K562 (cell line): ENCODE measurements around the gene WDFY2. TPM values are rescaled to one million over a fixed set of nuclear protein-coding genes. Genes with fewer than 3 reads are reported as not detected.

Source experiments
- ATAC-seq: fragments of 200-7000 bp; cut with Tn5 transposase; 3 replicates; pipeline ENCODE4 v1.9.1; 2020; ENCODE audit warnings: moderate library complexity
- BruUV-seq: library from RNA; stranded (reverse); fragments of 400-500 nt; replicated peaks from 2 replicates; lab custom pipeline; 2021; lab: Mats Ljungman, UMichigan
- CTCF ChIA-PET: fragments of 300-600 bp; formaldehyde crosslinking; extraction: SDS; loops from one replicate; lab custom pipeline; 2021; ENCODE audit warnings: low intra/inter-chr PET ratio; lab: Yijun Ruan, JAX
- POLR2A ChIA-PET: fragments of 300-600, 350-650 bp; sonication (Branson Sonifier 250); formaldehyde crosslinking; extraction: SDS; loops from one replicate; lab custom pipeline; 2021; ENCODE audit warnings: antibody characterized with exemption, inconsistent platforms; lab: Yijun Ruan, JAX
- DNase-seq, 4 experiments: peaks; one replicate each; pipeline versions ENCODE4 v3.0.0 to v3.0.0-alpha.2; 2011 to 2018; ENCODE audit warnings: low spot score in 3 of 4, mixed read lengths in 3 of 4; ENCODE audit errors: extremely low read depth in 1 of 4
- FAIRE-seq: peaks from 2 replicates; lab custom pipeline; 2011; peaks lifted over from hg19 to GRCh38; lab: Jason Lieb, UNC
- H2AFZ ChIP-seq: 2 replicates; pipeline ENCODE4 v1.6.0; 2011; ENCODE audit warnings: low read depth, low read length, control low read depth, inconsistent platforms
- H3K27ac ChIP-seq: fragments of 200-600 bp; 3 replicates; pipeline ENCODE4 v1.8.0; 2011; ENCODE audit warnings: low read depth, mild to moderate bottlenecking, control low read depth, inconsistent platforms, low read length, moderate library complexity, mixed read lengths; ENCODE audit errors: extremely low read depth
- H3K27me3 ChIP-seq, 2 experiments: fragments of 300-600 bp in 1 of 2; 2 replicates in 1 of 2; 3 replicates in 1 of 2; pipeline versions ENCODE4 v1.6.0 to v1.8.0; 2011; ENCODE audit warnings: inconsistent platforms in 2 of 2, low read length in 2 of 2, mild to moderate bottlenecking in 1 of 2, mixed read lengths in 1 of 2, moderate library complexity in 1 of 2; ENCODE audit not compliant: control insufficient read depth in 2 of 2, insufficient read depth in 2 of 2
- H3K36me3 ChIP-seq: fragments of 300-600 bp; 3 replicates; pipeline ENCODE4 v1.8.0; 2011; ENCODE audit warnings: mild to moderate bottlenecking, low read length, inconsistent platforms; ENCODE audit not compliant: control insufficient read depth, insufficient read depth
- H3K4me1 ChIP-seq, 2 experiments: fragments of 200-600 bp in 1 of 2; replicated peaks in 1 of 2; 2 replicates in 1 of 2; 3 replicates in 1 of 2; pipeline versions ENCODE4 v1.5.1 to v1.8.0; 2011; ENCODE audit warnings: inconsistent platforms in 2 of 2, low read length in 2 of 2, mild to moderate bottlenecking in 1 of 2, mixed read lengths in 1 of 2, moderate library complexity in 1 of 2; ENCODE audit not compliant: control insufficient read depth in 2 of 2, insufficient read depth in 2 of 2
- H3K4me2 ChIP-seq: 2 replicates; pipeline ENCODE4 v1.6.1; 2011; ENCODE audit warnings: low read length, control low read depth, inconsistent platforms, mixed read lengths; ENCODE audit not compliant: insufficient read depth
- H3K4me3 ChIP-seq: fragments of 200-600 bp; sonication (generic), shearing (Covaris generic); 2 replicates; pipeline ENCODE4 v1.5.1; 2016; ENCODE audit warnings: control low read depth, inconsistent platforms
- H3K79me2 ChIP-seq: fragments of 200-600 bp; 3 replicates; pipeline ENCODE4 v1.8.0; 2011; ENCODE audit warnings: low read length, inconsistent platforms; ENCODE audit not compliant: control insufficient read depth, insufficient read depth
- H3K9ac ChIP-seq, 2 experiments: 2 replicates each; pipeline versions ENCODE4 v1.6.0 to v1.6.1; 2011; ENCODE audit warnings: low read depth in 2 of 2, low read length in 2 of 2, control low read depth in 1 of 2, inconsistent platforms in 1 of 2, mild to moderate bottlenecking in 1 of 2, mixed read lengths in 1 of 2; ENCODE audit not compliant: insufficient read depth in 1 of 2
- H3K9me1 ChIP-seq: one replicate; pipeline ENCODE4 v1.6.0; 2011; ENCODE audit warnings: inconsistent platforms, mild to moderate bottlenecking, low read length, moderate library complexity; ENCODE audit not compliant: control insufficient read depth, insufficient read depth
- H3K9me3 ChIP-seq: replicated peaks from 2 replicates; pipeline ENCODE4 v1.5.1; 2011; ENCODE audit warnings: low read depth, low read length, inconsistent platforms; ENCODE audit not compliant: control insufficient read depth, insufficient read depth
- H4K20me1 ChIP-seq: replicated peaks from 2 replicates; pipeline ENCODE4 v1.6.1; 2011; ENCODE audit warnings: low read length, inconsistent platforms, mixed read lengths; ENCODE audit not compliant: control insufficient read depth, insufficient read depth
- ARID1B ChIP-seq: fragments of 450-650 bp; IDR thresholded peaks from 2 replicates; pipeline ENCODE4 v1.6.1; 2016; ENCODE audit warnings: antibody characterized with exemption, mild to moderate bottlenecking, inconsistent platforms
- CEBPB ChIP-seq: fragments of 450-650 bp; IDR thresholded peaks from 2 replicates; pipeline ENCODE4 v1.6.1; 2016; ENCODE audit warnings: missing genetic modification characterization, missing compliant biosample characterization
- CEBPG ChIP-seq, 3 experiments: fragments of 200-800 bp in 1 of 3; sonication (Bioruptor generic) in 1 of 3; sonication (generic) in 1 of 3; formaldehyde crosslinking in 1 of 3; IDR thresholded peaks in 2 of 3; conservative IDR thresholded peaks in 1 of 3; 2 replicates each; pipeline versions ENCODE4 v1.6.1 to v1.8.0; 2016 to 2022; ENCODE audit warnings: missing compliant biosample characterization in 2 of 3, missing genetic modification characterization in 2 of 3, mild to moderate bottlenecking in 1 of 3, missing genetic modification reagents in 1 of 3
- FOSL1 ChIP-seq: fragments of 200-800 bp; sonication (Bioruptor generic); conservative IDR thresholded peaks from 2 replicates; pipeline ENCODE4 v1.6.1; 2016; ENCODE audit warnings: missing genetic modification characterization, missing compliant biosample characterization
- HNRNPLL ChIP-seq: fragments of 200-400 bp; formaldehyde crosslinking; IDR thresholded peaks from 2 replicates; pipeline ENCODE4 v1.6.1; 2017; ENCODE audit warnings: low read length, low read depth, mild to moderate bottlenecking; ENCODE audit not compliant: poor library complexity, severe bottlenecking
- JUND ChIP-seq, 2 experiments: IDR thresholded peaks; 2 replicates in 1 of 2; 3 replicates in 1 of 2; pipeline ENCODE4 v1.6.1; 2011; ENCODE audit warnings: borderline replicate concordance in 2 of 2, low read depth in 2 of 2, low read length in 2 of 2, improper control_type of control experiment in 1 of 2, missing biosample characterization in 1 of 2, missing genetic modification characterization in 1 of 2, missing genetic modification reagents in 1 of 2
- NELFE ChIP-seq: IDR thresholded peaks from 2 replicates; pipeline ENCODE4 v1.6.1; 2011; ENCODE audit warnings: mild to moderate bottlenecking; ENCODE audit not compliant: insufficient read depth, insufficient read length
- PCBP1 ChIP-seq: fragments of 200-400 bp; formaldehyde crosslinking; IDR thresholded peaks from 2 replicates; pipeline ENCODE4 v1.6.1; 2018; ENCODE audit warnings: mild to moderate bottlenecking, low read depth, low read length; ENCODE audit not compliant: poor library complexity, severe bottlenecking
- ZZZ3 ChIP-seq: fragments of 450-650 bp; IDR thresholded peaks from 2 replicates; pipeline ENCODE4 v1.6.1; 2016; ENCODE audit warnings: antibody characterized with exemption, mild to moderate bottlenecking, moderate library complexity
- WGBS: fragments of 100-300 bp; shearing (Covaris generic); methylation state at CpG from one replicate; pipeline ENCODE4 v1.1.6; 2016; ENCODE audit warnings: low coverage, mixed read lengths; ENCODE audit not compliant: insufficient coverage; ENCODE audit errors: missing lambda C conversion rate; 5-methylcytosine and 5-hydroxymethylcytosine counted together
- in situ Hi-C: fragments of 300-500 bp; cut with MboI; formaldehyde crosslinking; loops from 4 replicates; pipeline ENCODE4 v1.15.0; 2018; ENCODE audit warnings: inconsistent platforms, mixed read lengths
- intact Hi-C: fragments of 100-400 bp; cut with micrococcal nuclease; formaldehyde crosslinking; loops from 2 replicates; pipeline ENCODE4 v1.14.2; 2022
- polyA plus RNA-seq, 8 experiments: library from polyadenylated mRNA; depleted of rRNA in 4 of 8; stranded (reverse) in 5 of 8; unstranded in 3 of 8; fragments of >200 nt; fragmentation: Nextera tagmentation in 2 of 8; fragmentation: Illumina TruSeq in 1 of 8; extraction: Ambion mirVana in 2 of 8; extraction: Trizol in 1 of 8; gene quantifications; 2 replicates each; pipeline versions ENCODE4 v1.2.1 to v1.2.3, GENCODE V29; 2011 to 2014; ENCODE audit warnings: inconsistent platforms in 1 of 8, missing spikeins in 1 of 8
- total RNA-seq, 7 experiments: library from RNA; depleted of rRNA in 6 of 7; stranded (reverse); fragments of >200 nt in 6 of 7; fragmentation: Illumina TruSeq in 2 of 7; extraction: Trizol in 2 of 7; gene quantifications; 2 replicates each; pipeline versions ENCODE4 v1.2.1 to v1.2.3, GENCODE V29; 2011 to 2021; ENCODE audit warnings: low replicate concordance in 1 of 7
- TF ChIP-seq, protein P1 (sequence below), 2 experiments: fragments of 450-650 bp in 1 of 2; sonication (generic) in 1 of 2; formaldehyde crosslinking in 1 of 2; IDR thresholded peaks in 1 of 2; conservative IDR thresholded peaks in 1 of 2; 2 replicates each; pipeline versions ENCODE4 v1.6.1 to v1.8.1; 2016 to 2023; ENCODE audit warnings: mild to moderate bottlenecking in 2 of 2, moderate library complexity in 2 of 2, inconsistent platforms in 1 of 2, missing genetic modification reagents in 1 of 2
- TF ChIP-seq, protein P2 (sequence below): sonication (generic); IDR thresholded peaks from 2 replicates; pipeline ENCODE4 v1.6.1; 2016
- TF ChIP-seq, protein P3 (sequence below): sonication (generic); formaldehyde crosslinking; IDR thresholded peaks from 2 replicates; pipeline ENCODE4 v1.8.0; 2023; ENCODE audit warnings: mild to moderate bottlenecking, missing genetic modification reagents

The WDFY2 gene
- total and polyA plus RNA-seq, 9 of the 15 experiments (the other 6 are each of a cell fraction or from before 2014, with no cell fraction given), result 0.66 to 6.4 (median 4.4) TPM

DNA sequence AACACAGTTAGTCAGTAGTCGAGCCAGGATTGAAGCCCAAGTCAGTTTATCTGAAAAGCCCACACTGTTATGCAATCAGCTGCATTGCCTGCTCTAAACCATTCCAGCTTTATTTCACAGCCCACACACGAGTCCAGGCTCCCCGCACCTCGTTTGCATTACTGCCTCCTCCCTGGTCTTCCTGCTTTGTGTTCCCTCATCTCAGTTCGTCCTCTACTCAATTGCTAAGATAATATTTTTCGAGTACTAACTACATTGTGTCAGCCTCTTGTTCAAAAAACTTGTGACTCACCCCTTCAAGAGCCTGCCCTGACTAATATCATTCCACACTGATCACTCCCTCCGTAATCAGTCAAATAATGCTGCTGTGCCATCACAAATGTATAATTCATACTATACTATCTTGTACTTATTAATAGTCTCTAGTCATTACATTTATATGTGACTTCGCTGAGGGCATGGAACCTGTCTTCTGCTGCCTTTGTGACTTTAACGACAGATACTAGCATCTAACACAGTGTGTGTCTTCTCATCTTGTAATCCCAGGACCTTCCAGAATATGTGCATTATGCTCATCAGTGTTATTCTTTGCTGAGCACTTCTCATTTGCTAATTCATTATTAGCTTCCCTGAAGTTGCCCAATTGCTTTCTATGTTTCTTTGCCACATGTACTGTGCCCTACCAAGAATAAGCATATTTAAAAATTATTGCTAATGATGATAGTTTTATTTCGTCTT lies 26.2 kb upstream of the WDFY2 start:
- Histone ChIP-seq H3K27me3 (no peaks in the 10 kb centered on the region), H3K4me1 (no peaks in the 10 kb centered on the region), H3K4me2 (no peak overlapping the region), H3K9me1 (no peaks in the 10 kb centered on the region), H3K79me2 (no peaks in the 10 kb centered on the region), H2AFZ (no peak overlapping the region), H3K27ac (no peak overlapping the region), H3K36me3 (no peaks in the 10 kb centered on the region), H3K4me3 (no peak overlapping the region), H4K20me1 (no peaks in the 10 kb centered on the region), H3K9ac (no peak overlapping the region), H3K9me3 (no peaks in the 10 kb centered on the region)
- ChIA-PET CTCF (no interaction called here), POLR2A (no interaction called here)
- ATAC-seq, result no peak
- FAIRE-seq, result no peak
- intact Hi-C loops (no loop called here), in situ Hi-C loops (no loop called here)
- 3% methylated on average over 10 of the region's 10 CpGs for WGBS
- no peak for DNase-seq
- BruUV-seq, result no TSS peak
- TF ChIP-seq JUND (IDR thresholded peaks at IDR 0.05; ENCODE audit: borderline replicate concordance, low read depth, low read length), result 0 out of 2 replicates have a peak, but pooled peaks have one; percentile 27
- TF ChIP-seq JUND (tag; IDR thresholded peaks at IDR 0.05; ENCODE audit: borderline replicate concordance, low read depth, low read length), result no peak
- TF ChIP-seq, protein P1, sequence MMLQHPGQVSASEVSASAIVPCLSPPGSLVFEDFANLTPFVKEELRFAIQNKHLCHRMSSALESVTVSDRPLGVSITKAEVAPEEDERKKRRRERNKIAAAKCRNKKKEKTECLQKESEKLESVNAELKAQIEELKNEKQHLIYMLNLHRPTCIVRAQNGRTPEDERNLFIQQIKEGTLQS (IDR thresholded peaks at IDR 0.05), result peak; percentile 10; the same call in 1 of the 2 replicates
- TF ChIP-seq, protein P1 (CRISPR knock-in tag; conservative IDR thresholded peaks at IDR 0.05), result no peak
- peak; percentile 78 for TF ChIP-seq CEBPB (tag)
- TF ChIP-seq ZZZ3, result no peak
- no peak for TF ChIP-seq NELFE
- TF ChIP-seq ARID1B, result no peak
- TF ChIP-seq PCBP1, result no peak
- TF ChIP-seq, protein P2, sequence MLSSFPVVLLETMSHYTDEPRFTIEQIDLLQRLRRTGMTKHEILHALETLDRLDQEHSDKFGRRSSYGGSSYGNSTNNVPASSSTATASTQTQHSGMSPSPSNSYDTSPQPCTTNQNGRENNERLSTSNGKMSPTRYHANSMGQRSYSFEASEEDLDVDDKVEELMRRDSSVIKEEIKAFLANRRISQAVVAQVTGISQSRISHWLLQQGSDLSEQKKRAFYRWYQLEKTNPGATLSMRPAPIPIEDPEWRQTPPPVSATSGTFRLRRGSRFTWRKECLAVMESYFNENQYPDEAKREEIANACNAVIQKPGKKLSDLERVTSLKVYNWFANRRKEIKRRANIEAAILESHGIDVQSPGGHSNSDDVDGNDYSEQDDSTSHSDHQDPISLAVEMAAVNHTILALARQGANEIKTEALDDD, result peak; percentile 90
- peak; percentile 65 for TF ChIP-seq FOSL1
- TF ChIP-seq HNRNPLL, result no peak
- TF ChIP-seq CEBPG (CRISPR knock-in tag; IDR thresholded peaks at IDR 0.05), result no peak
- TF ChIP-seq CEBPG (tag; conservative IDR thresholded peaks at IDR 0.05 in 1 of 2, IDR thresholded peaks at IDR 0.05 in 1 of 2), result peak in 1 of 2 experiments; percentile 66; a peak in 3 of 4 replicates
- TF ChIP-seq, protein P3, sequence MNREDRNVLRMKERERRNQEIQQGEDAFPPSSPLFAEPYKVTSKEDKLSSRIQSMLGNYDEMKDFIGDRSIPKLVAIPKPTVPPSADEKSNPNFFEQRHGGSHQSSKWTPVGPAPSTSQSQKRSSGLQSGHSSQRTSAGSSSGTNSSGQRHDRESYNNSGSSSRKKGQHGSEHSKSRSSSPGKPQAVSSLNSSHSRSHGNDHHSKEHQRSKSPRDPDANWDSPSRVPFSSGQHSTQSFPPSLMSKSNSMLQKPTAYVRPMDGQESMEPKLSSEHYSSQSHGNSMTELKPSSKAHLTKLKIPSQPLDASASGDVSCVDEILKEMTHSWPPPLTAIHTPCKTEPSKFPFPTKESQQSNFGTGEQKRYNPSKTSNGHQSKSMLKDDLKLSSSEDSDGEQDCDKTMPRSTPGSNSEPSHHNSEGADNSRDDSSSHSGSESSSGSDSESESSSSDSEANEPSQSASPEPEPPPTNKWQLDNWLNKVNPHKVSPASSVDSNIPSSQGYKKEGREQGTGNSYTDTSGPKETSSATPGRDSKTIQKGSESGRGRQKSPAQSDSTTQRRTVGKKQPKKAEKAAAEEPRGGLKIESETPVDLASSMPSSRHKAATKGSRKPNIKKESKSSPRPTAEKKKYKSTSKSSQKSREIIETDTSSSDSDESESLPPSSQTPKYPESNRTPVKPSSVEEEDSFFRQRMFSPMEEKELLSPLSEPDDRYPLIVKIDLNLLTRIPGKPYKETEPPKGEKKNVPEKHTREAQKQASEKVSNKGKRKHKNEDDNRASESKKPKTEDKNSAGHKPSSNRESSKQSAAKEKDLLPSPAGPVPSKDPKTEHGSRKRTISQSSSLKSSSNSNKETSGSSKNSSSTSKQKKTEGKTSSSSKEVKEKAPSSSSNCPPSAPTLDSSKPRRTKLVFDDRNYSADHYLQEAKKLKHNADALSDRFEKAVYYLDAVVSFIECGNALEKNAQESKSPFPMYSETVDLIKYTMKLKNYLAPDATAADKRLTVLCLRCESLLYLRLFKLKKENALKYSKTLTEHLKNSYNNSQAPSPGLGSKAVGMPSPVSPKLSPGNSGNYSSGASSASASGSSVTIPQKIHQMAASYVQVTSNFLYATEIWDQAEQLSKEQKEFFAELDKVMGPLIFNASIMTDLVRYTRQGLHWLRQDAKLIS (CRISPR knock-in tag), result no peak
